ENCODE data around the gene CCDC196. TPM values are rescaled to one million over a fixed set of nuclear protein-coding genes. Genes with fewer than 3 reads are reported as not detected.

Gene CCDC196
- total RNA-seq, 2 donors from 2014 or later: 3.4 TPM; not detected in 1

- no peaks in the 10 kb centered on the region for H3K27me3 ChIP-seq
- ATAC-seq: no peak
- 70 to 71% methylated on average over 3 of the region's 3 CpGs for WGBS, 2 donors
These were observed 4.3 kb downstream of the CCDC196 start for GRCh38 chr14:66490143-66491111.

GRCh38 chr14:66493750-66494149 is 7.6 kb downstream of the CCDC196 start:
- DNase-seq: no peak

More at GRCh38 chr14:66490143-66491111, 4.3 kb downstream of the CCDC196 start:
- Histone ChIP-seq H3K36me3 (replicated peaks in 1 of 2; ENCODE audit: insufficient read depth in 1 of 2, low read depth in 2 of 2) (no peaks in the 10 kb centered on the region), H3K9me3 (no peaks in the 10 kb centered on the region), H3K4me3 (no peak overlapping the region), H3K4me1 (peaks cover 9% of the 10 kb centered on the region), H3K27ac (no peak overlapping the region)
- no peak for DNase-seq
- intact Hi-C loops (cut with DNase I): no loop called here
- no peak for TF ChIP-seq POLR2A (IDR thresholded peaks at IDR 0.05)
- TF ChIP-seq CTCF (IDR thresholded peaks at IDR 0.05): no peak

GRCh38 chr14:66495218-66496098 is 9.3 kb downstream of the CCDC196 start:
- Histone ChIP-seq H3K4me1 (peaks cover 31% of the 10 kb centered on the region), H3K9me3 (no peaks in the 10 kb centered on the region), H3K4me3 (no peak overlapping the region), H3K27me3 (no peaks in the 10 kb centered on the region), H3K27ac (peak overlapping the region; percentile 57 to 80 (median 67)), H3K36me3 (replicated peaks in 1 of 2; ENCODE audit: insufficient read depth in 1 of 2, low read depth in 2 of 2) (no peaks in the 10 kb centered on the region)
- ATAC-seq: peak; percentile 89
- 1 to 2% methylated on average over 4 of the region's 4 CpGs for WGBS, 2 donors
- intact Hi-C loops (cut with DNase I): no loop called here
- peak; percentile 46 to 79 (median 66) for DNase-seq
- peak; percentile 52 to 88 (median 74) for TF ChIP-seq CTCF (IDR thresholded peaks at IDR 0.05)
- TF ChIP-seq POLR2A (IDR thresholded peaks at IDR 0.05): peak in 1 of 3 donors; percentile 11

More at GRCh38 chr14:66493750-66494149, 7.6 kb downstream of the CCDC196 start:
- intact Hi-C loops (cut with DNase I): no loop called here
- H3K36me3 ChIP-seq (replicated peaks in 1 of 2; ENCODE audit: insufficient read depth in 1 of 2, low read depth in 2 of 2): no peaks in the 10 kb centered on the region
- no peak overlapping the region for H3K27ac ChIP-seq
- H3K9me3 ChIP-seq: no peaks in the 10 kb centered on the region
- H3K4me1 ChIP-seq: peaks cover 35% of the 10 kb centered on the region
- no peaks in the 10 kb centered on the region for H3K27me3 ChIP-seq
- ATAC-seq: no peak
- no peak for TF ChIP-seq POLR2A (IDR thresholded peaks at IDR 0.05)
- TF ChIP-seq CTCF (IDR thresholded peaks at IDR 0.05): no peak
- no peak overlapping the region for H3K4me3 ChIP-seq

- no peaks in the 10 kb centered on the region for H3K36me3 ChIP-seq (replicated peaks in 1 of 2; ENCODE audit: insufficient read depth in 1 of 2, low read depth in 2 of 2)
- no peak overlapping the region for H3K4me3 ChIP-seq
- TF ChIP-seq POLR2A (IDR thresholded peaks at IDR 0.05) (no peak), CTCF (IDR thresholded peaks at IDR 0.05) (no peak)
- no peaks in the 10 kb centered on the region for H3K27me3 ChIP-seq
- peak overlapping the region; percentile 57 to 80 (median 67) for H3K27ac ChIP-seq
- ATAC-seq (peak; percentile 76), DNase-seq (peak in 3 of 4 donors; percentile 31 to 70 (median 43))
- H3K4me1 ChIP-seq: peaks cover 38% of the 10 kb centered on the region
- no peaks in the 10 kb centered on the region for H3K9me3 ChIP-seq
- intact Hi-C loops (cut with DNase I): no loop called here
- 11 to 12% methylated on average over 4 of the region's 4 CpGs for WGBS, 2 donors
These were observed 10.1 kb downstream of the CCDC196 start for GRCh38 chr14:66496188-66496807.

All from body of pancreas (tissue), 4 donors.